Tibial artery (tissue), 4 donors: ENCODE results near the gene CMTR2.

ENCODE experiments used
- DNase-seq, 2 donors: peaks; one replicate each; pipeline ENCODE4 v3.0.0-alpha.2; 2019
- H3K27ac ChIP-seq, 2 donors: fragments of 200-600 bp; sonication (generic) in 1 of 2; 1 replicate in 1 of 2; 2 replicates in 1 of 2; pipeline ENCODE4 v1.5.1; 2018 to 2019; ENCODE audit warnings: mild to moderate bottlenecking in 1 of 2
- H3K27me3 ChIP-seq, 2 donors: fragments of 200-600 bp; sonication (generic) in 1 of 2; one replicate each; pipeline versions ENCODE4 v1.5.1 to v1.6.0; 2016 to 2019
- H3K36me3 ChIP-seq, 3 donors: fragments of 200-600 bp; sonication (generic) in 2 of 3; one replicate each; pipeline ENCODE4 v1.5.1; 2016 to 2019; ENCODE audit warnings: mild to moderate bottlenecking in 2 of 3
- H3K4me1 ChIP-seq, 4 donors: fragments of 200-600 bp; sonication (generic) in 2 of 4; 1 replicate in 3 of 4; 2 replicates in 1 of 4; pipeline ENCODE4 v1.5.1; 2016 to 2019
- H3K4me3 ChIP-seq, 2 donors: fragments of 200-600 bp; sonication (generic) in 1 of 2; 1 replicate in 1 of 2; 2 replicates in 1 of 2; pipeline ENCODE4 v1.5.1; 2018 to 2019; ENCODE audit warnings: mild to moderate bottlenecking in 2 of 2
- H3K9me3 ChIP-seq, 3 donors: fragments of 200-600 bp; sonication (generic) in 1 of 3; one replicate each; pipeline ENCODE4 v1.5.1; 2016 to 2019
- CTCF ChIP-seq, 2 experiments: fragments of 200-600 bp in 1 of 2; fragments of 450-650 bp in 1 of 2; IDR thresholded peaks; one replicate each; pipeline ENCODE4 v1.5.1; 2017 to 2019; ENCODE audit warnings: antibody characterized with exemption in 2 of 2, mild to moderate bottlenecking in 1 of 2, moderate library complexity in 1 of 2
- intact Hi-C: fragments of 100-400 bp; cut with DNase I; formaldehyde crosslinking; loops from one replicate; pipeline ENCODE4 v1.15.0; 2023; ENCODE audit warnings: low total_unique reads

CMTR2 gene

GRCh38 chr16:71276589-71277334 lies 12.4 kb downstream of the CMTR2 start:
- Histone ChIP-seq H3K9me3 (peaks cover 0 to 7% (median 0%) of the 10 kb centered on the region in 3 donors), H3K4me1 (no peaks in the 10 kb centered on the region), H3K36me3 (peaks cover 0 to 8% (median 0%) of the 10 kb centered on the region in 3 donors), H3K4me3 (no peak overlapping the region), H3K27me3 (no peaks in the 10 kb centered on the region), H3K27ac (no peak overlapping the region)
- no peak for TF ChIP-seq CTCF (IDR thresholded peaks at IDR 0.05)
- intact Hi-C loops: no loop called here
- no peak for DNase-seq

- Histone ChIP-seq H3K36me3 (peaks cover 0 to 8% (median 0%) of the 10 kb centered on the region in 3 donors), H3K4me1 (no peaks in the 10 kb centered on the region), H3K4me3 (no peak overlapping the region), H3K9me3 (peaks cover 0 to 7% (median 0%) of the 10 kb centered on the region in 3 donors), H3K27me3 (no peaks in the 10 kb centered on the region), H3K27ac (no peak overlapping the region)
- intact Hi-C loops: no loop called here
- DNase-seq: no peak
- TF ChIP-seq CTCF (IDR thresholded peaks at IDR 0.05): no peak
Observed at GRCh38 chr16:71273384-71273783, 15.8 kb downstream of the CMTR2 start.

- no peak overlapping the region for H3K4me3 ChIP-seq
- H3K27ac ChIP-seq: no peak overlapping the region
- no peaks in the 10 kb centered on the region for H3K27me3 ChIP-seq
- no peak for TF ChIP-seq CTCF (IDR thresholded peaks at IDR 0.05)
- H3K9me3 ChIP-seq: no peaks in the 10 kb centered on the region
- H3K4me1 ChIP-seq: no peaks in the 10 kb centered on the region
- DNase-seq: no peak
- intact Hi-C loops: no loop called here
- no peaks in the 10 kb centered on the region for H3K36me3 ChIP-seq
Observed at GRCh38 chr16:71264299-71264698, 24.9 kb downstream of the CMTR2 start.

GRCh38 chr16:71263582-71263981 lies 25.6 kb downstream of the CMTR2 start:
- Histone ChIP-seq H3K4me1 (no peaks in the 10 kb centered on the region), H3K9me3 (no peaks in the 10 kb centered on the region), H3K36me3 (no peaks in the 10 kb centered on the region), H3K4me3 (no peak overlapping the region), H3K27ac (no peak overlapping the region), H3K27me3 (no peaks in the 10 kb centered on the region)
- intact Hi-C loops: no loop called here
- no peak for TF ChIP-seq CTCF (IDR thresholded peaks at IDR 0.05)
- DNase-seq: no peak

- Histone ChIP-seq H3K4me3 (no peak overlapping the region), H3K36me3 (no peaks in the 10 kb centered on the region), H3K4me1 (no peaks in the 10 kb centered on the region), H3K27me3 (no peaks in the 10 kb centered on the region), H3K27ac (no peak overlapping the region), H3K9me3 (no peaks in the 10 kb centered on the region)
- intact Hi-C loops: no loop called here
- TF ChIP-seq CTCF (IDR thresholded peaks at IDR 0.05): no peak
- DNase-seq: no peak
Observed at GRCh38 chr16:71262391-71262790, 26.8 kb downstream of the CMTR2 start.
